ENCODE data around the gene TAF11L4. TPM values are rescaled to one million over a fixed set of nuclear protein-coding genes. Genes with fewer than 3 reads are reported as not detected.
"Not testable (repeated sequence)": the region's sequence is repeated elsewhere in the genome, so short reads cannot be mapped to it uniquely, and the experiment has no call there.

The TAF11L4 gene
- polyA plus RNA-seq, 1 of the 3 experiments (the other 2 are of a cell fraction) = not detected

GRCh38 chr5:17481378-17481777 is 40.2 kb upstream of the TAF11L4 start:
- H3K9ac ChIP-seq = no peak overlapping the region
- no peak overlapping the region for H3K4me3 ChIP-seq (ENCODE audit: low read depth in 2 of 2, low read length in 1 of 2)
- H3K27ac ChIP-seq (ENCODE audit: low read depth in 2 of 2, low read length in 1 of 2) = no peak overlapping the region
- POLR2A ChIA-PET = no interaction called here
- no peak overlapping the region for H3K4me2 ChIP-seq
- H3F3A ChIP-seq (replicated peaks; ENCODE audit: insufficient read depth) = no peaks in the 10 kb centered on the region
- 65% methylated on average over 4 of the region's 4 CpGs for WGBS (ENCODE audit: low lambda C conversion rate)
- no peaks in the 10 kb centered on the region for H3K9me2 ChIP-seq
- H3K4me1 ChIP-seq (ENCODE audit: control insufficient read depth in 1 of 2, insufficient read depth in 2 of 2, low read depth in 1 of 2, low read length in 1 of 2) = peaks cover 0 to 5% of the 10 kb centered on the region in 2 experiments; a peak in 2 of 4 replicates
- no peaks in the 10 kb centered on the region for H3K27me3 ChIP-seq (ENCODE audit: insufficient read depth)
- H4K20me1 ChIP-seq (ENCODE audit: insufficient read depth) = no peaks in the 10 kb centered on the region
- H3K79me2 ChIP-seq (ENCODE audit: insufficient read depth) = no peaks in the 10 kb centered on the region
- H3K9me3 ChIP-seq = no peaks in the 10 kb centered on the region
- H3K36me3 ChIP-seq (replicated peaks in 1 of 2; ENCODE audit: control insufficient read depth in 1 of 2, insufficient read depth in 2 of 2, low read length in 1 of 2) = no peaks in the 10 kb centered on the region
- DNase-seq = no peak
- TF ChIP-seq YY1 (IDR thresholded peaks at IDR 0.05; ENCODE audit: low read depth) = no peak
- H2AFZ ChIP-seq (ENCODE audit: low read depth) = no peak overlapping the region
- CTCF ChIA-PET = interaction anchor here (0.6 to 1.8 kb wide), 2 partner anchors 203 to 265 kb away, joined by 3 to 9 read pairs; no protein-coding TSS in a partner anchor

- no peak overlapping the region for H3K9ac ChIP-seq
- H3K4me3 ChIP-seq (ENCODE audit: low read depth in 2 of 2, low read length in 1 of 2) = no peak overlapping the region
- WGBS (ENCODE audit: low lambda C conversion rate) = 13% methylated on average over 2 of the region's 2 CpGs
- H3K79me2 ChIP-seq (ENCODE audit: insufficient read depth) = no peaks in the 10 kb centered on the region
- TF ChIP-seq RCOR1 (IDR thresholded peaks at IDR 0.05; ENCODE audit: low read length) = peak; percentile 53; the same call in 1 of the 2 replicates
- peak; percentile 12 for TF ChIP-seq CHD2 (IDR thresholded peaks at IDR 0.05; ENCODE audit: low read length, partially characterized antibody)
- TF ChIP-seq EP300 (IDR thresholded peaks at IDR 0.05; ENCODE audit: borderline replicate concordance in 1 of 2, low read depth in 1 of 2, low read length in 1 of 2) = peak in 1 of 2 experiments; percentile 80; a peak in 1 of 4 replicates
- TF ChIP-seq GATA2 (CRISPR knock-in tag; IDR thresholded peaks at IDR 0.05) = peak; percentile 88
- TF ChIP-seq NFIC (IDR thresholded peaks at IDR 0.05; ENCODE audit: borderline replicate concordance) = no peak
- no peaks in the 10 kb centered on the region for H3K9me3 ChIP-seq
- H4K20me1 ChIP-seq (ENCODE audit: insufficient read depth) = no peaks in the 10 kb centered on the region
- peaks cover 0 to 3% of the 10 kb centered on the region in 2 experiments; a peak in 2 of 4 replicates for H3K4me1 ChIP-seq (ENCODE audit: control insufficient read depth in 1 of 2, insufficient read depth in 2 of 2, low read depth in 1 of 2, low read length in 1 of 2)
- DNase-seq = peak; percentile 30
- no peaks in the 10 kb centered on the region for H3K36me3 ChIP-seq (replicated peaks in 1 of 2; ENCODE audit: control insufficient read depth in 1 of 2, insufficient read depth in 2 of 2, low read length in 1 of 2)
- H3K4me2 ChIP-seq = no peak overlapping the region
- no peak overlapping the region for H3K27ac ChIP-seq (ENCODE audit: low read depth in 2 of 2, low read length in 1 of 2)
- POLR2A ChIA-PET = no interaction called here
- H3K9me2 ChIP-seq = no peaks in the 10 kb centered on the region
- H2AFZ ChIP-seq (ENCODE audit: low read depth) = no peak overlapping the region
- CTCF ChIA-PET = interaction anchor here (1.2 kb wide), 1 partner anchor 266 kb away, joined by 5 read pairs; no protein-coding TSS in a partner anchor
- H3F3A ChIP-seq (replicated peaks; ENCODE audit: insufficient read depth) = no peaks in the 10 kb centered on the region
- no peaks in the 10 kb centered on the region for H3K27me3 ChIP-seq (ENCODE audit: insufficient read depth)
Measured at GRCh38 chr5:17482790-17483189, 38.8 kb upstream of the TAF11L4 start.

- POLR2A ChIA-PET; H4K20me1 ChIP-seq (ENCODE audit: insufficient read depth); H3F3A ChIP-seq (replicated peaks; ENCODE audit: insufficient read depth); H2AFZ ChIP-seq (ENCODE audit: low read depth); H3K79me2 ChIP-seq (ENCODE audit: insufficient read depth); H3K4me2 ChIP-seq; DNase-seq; H3K27me3 ChIP-seq (ENCODE audit: insufficient read depth); H3K9me2 ChIP-seq; CTCF ChIA-PET; H3K9ac ChIP-seq; H3K36me3 ChIP-seq (replicated peaks in 1 of 2; ENCODE audit: control insufficient read depth in 1 of 2, insufficient read depth in 2 of 2, low read length in 1 of 2); H3K4me3 ChIP-seq (ENCODE audit: low read depth in 2 of 2, low read length in 1 of 2); H3K9me3 ChIP-seq; H3K27ac ChIP-seq (ENCODE audit: low read depth in 2 of 2, low read length in 1 of 2); H3K4me1 ChIP-seq (ENCODE audit: control insufficient read depth in 1 of 2, insufficient read depth in 2 of 2, low read depth in 1 of 2, low read length in 1 of 2): not testable (repeated sequence)
- 46% methylated on average over 7 of the region's 10 CpGs for WGBS (ENCODE audit: low lambda C conversion rate)
Measured at GRCh38 chr5:17486464-17487173, 35.0 kb upstream of the TAF11L4 start.

Data from SK-N-SH (cell line).